HG02610 (cell line): ENCODE measurements around the gene FLNB.

Experiments used
- ATAC-seq: cut with Tn5 transposase; IDR thresholded peaks from one replicate; pipeline ENCODE4 v1.9.1; 2021; ENCODE audit warnings: mild to moderate bottlenecking, moderate library complexity; ENCODE audit not compliant: unreplicated experiment

FLNB gene

GRCh38 chr3:58157700-58158099, 149.5 kb downstream of the FLNB start:
- ATAC-seq = no peak

GRCh38 chr3:58158442-58159153, 150.4 kb downstream of the FLNB start:
- ATAC-seq = no peak

GRCh38 chr3:58160399-58160798, 152.2 kb downstream of the FLNB start:
- ATAC-seq = no peak

- no peak for ATAC-seq
Measured at GRCh38 chr3:58161435-58162398, 153.5 kb downstream of the FLNB start.

- ATAC-seq = no peak
Measured at GRCh38 chr3:58163234-58163633, 155.0 kb downstream of the FLNB start.

- ATAC-seq = no peak
Measured at GRCh38 chr3:58164199-58164879, 156.1 kb downstream of the FLNB start.

GRCh38 chr3:58164906-58165821, 156.9 kb downstream of the FLNB start:
- ATAC-seq = no peak

- peak; percentile 64 for ATAC-seq
Measured at GRCh38 chr3:58167431-58168351, 159.5 kb downstream of the FLNB start.

GRCh38 chr3:58168498-58168897, 160.3 kb downstream of the FLNB start:
- no peak for ATAC-seq

- ATAC-seq = no peak
Measured at GRCh38 chr3:58169371-58169770, 161.1 kb downstream of the FLNB start.

- ATAC-seq = no peak
Measured at GRCh38 chr3:58170376-58170775, 162.2 kb downstream of the FLNB start.

GRCh38 chr3:58171126-58171525, 162.9 kb downstream of the FLNB start:
- no peak for ATAC-seq

GRCh38 chr3:58173029-58173668, 164.9 kb downstream of the FLNB start:
- ATAC-seq = no peak

GRCh38 chr3:58173669-58174398, 165.6 kb downstream of the FLNB start:
- no peak for ATAC-seq

GRCh38 chr3:58175187-58175436, 166.9 kb downstream of the FLNB start:
- no peak for ATAC-seq

GRCh38 chr3:58175437-58176184, 167.4 kb downstream of the FLNB start:
- ATAC-seq = no peak

- ATAC-seq = no peak
Measured at GRCh38 chr3:58176185-58176530, 167.9 kb downstream of the FLNB start.
